GM18499 (cell line): ENCODE data around the gene TSPY3.
"Not testable (repeated sequence)": the region's sequence is repeated elsewhere in the genome, so short reads cannot be mapped to it uniquely, and the experiment has no call there.

ENCODE experiments used
- ATAC-seq: cut with Tn5 transposase; IDR thresholded peaks from one replicate; pipeline ENCODE4 v1.9.1; 2021; ENCODE audit warnings: moderate number of reproducible peaks; ENCODE audit not compliant: insufficient read depth, unreplicated experiment

TSPY3 gene

DNA sequence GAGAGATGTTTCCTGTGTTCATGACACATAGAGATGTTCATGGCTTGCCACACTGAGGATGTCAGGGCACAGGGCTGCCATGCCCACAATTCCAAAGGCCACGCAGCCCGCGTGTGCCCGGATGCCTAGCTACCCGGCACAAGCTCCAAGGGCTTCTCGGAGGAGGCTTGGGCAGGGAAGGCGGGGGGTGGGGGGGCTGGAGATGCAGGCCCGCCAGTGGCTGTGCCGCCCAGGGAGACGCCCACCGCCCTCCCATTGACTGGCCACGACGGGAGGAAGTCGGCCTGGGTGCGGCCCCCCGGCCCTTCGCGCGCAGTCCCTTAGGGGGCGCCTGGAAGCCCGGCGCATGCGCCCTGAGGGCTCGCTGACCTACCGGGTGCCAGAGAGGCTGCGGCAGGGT lies at the start of gene TSPY3:
TSS of gene TSPY3 (plus strand) at position 301 of the 400 bp plus-strand sequence. CDS start at position 347, 46 bp downstream.
- not testable (repeated sequence) for ATAC-seq

GRCh38 chrY:9357497-9357896 lies 40.7 kb upstream of the TSPY3 start, which contains the start of gene TSPY8:
Gene TSPY8, plus strand, starts transcription at chrY:9357797. Its CDS starts 46 bp downstream, at chrY:9357843.
- not testable (repeated sequence) for ATAC-seq

DNA sequence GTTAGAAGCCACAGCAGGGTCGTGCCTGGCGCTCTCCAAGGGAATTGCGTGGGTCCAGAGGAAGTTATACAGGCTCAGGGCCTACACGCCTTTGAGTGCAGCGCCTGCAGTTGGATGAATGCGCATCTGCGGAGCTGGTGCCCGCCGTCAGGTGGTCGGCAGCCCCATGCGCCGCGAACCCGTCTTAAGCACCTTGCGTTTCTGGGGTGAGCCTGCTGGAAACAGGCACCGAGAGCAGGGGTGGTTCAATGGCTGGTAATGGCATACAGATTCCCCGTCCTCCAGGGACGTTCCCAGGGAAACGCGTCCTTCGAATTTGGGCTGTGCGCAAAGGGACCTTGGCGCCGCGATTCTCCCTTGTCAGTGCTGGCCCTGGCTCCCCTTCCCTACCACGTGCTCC lies 1.7 kb upstream of the TSPY3 start:
- not testable (repeated sequence) for ATAC-seq
